ENCODE measurements around the gene SLC25A52. TPM values are rescaled to one million over a fixed set of nuclear protein-coding genes. Genes with fewer than 3 reads are reported as not detected.
A peak's percentile ranks its signal among the peaks of the same experiment; 100 is the strongest.

SLC25A52 gene
- total RNA-seq, 1 donor from 2014 or later = not detected

- H3K4me1 ChIP-seq = no peaks in the 10 kb centered on the region
- TF ChIP-seq, protein P1, sequence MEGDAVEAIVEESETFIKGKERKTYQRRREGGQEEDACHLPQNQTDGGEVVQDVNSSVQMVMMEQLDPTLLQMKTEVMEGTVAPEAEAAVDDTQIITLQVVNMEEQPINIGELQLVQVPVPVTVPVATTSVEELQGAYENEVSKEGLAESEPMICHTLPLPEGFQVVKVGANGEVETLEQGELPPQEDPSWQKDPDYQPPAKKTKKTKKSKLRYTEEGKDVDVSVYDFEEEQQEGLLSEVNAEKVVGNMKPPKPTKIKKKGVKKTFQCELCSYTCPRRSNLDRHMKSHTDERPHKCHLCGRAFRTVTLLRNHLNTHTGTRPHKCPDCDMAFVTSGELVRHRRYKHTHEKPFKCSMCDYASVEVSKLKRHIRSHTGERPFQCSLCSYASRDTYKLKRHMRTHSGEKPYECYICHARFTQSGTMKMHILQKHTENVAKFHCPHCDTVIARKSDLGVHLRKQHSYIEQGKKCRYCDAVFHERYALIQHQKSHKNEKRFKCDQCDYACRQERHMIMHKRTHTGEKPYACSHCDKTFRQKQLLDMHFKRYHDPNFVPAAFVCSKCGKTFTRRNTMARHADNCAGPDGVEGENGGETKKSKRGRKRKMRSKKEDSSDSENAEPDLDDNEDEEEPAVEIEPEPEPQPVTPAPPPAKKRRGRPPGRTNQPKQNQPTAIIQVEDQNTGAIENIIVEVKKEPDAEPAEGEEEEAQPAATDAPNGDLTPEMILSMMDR (IDR thresholded peaks at IDR 0.05) = no peak
Measured at GRCh38 chr18:31793531-31793930, 32.9 kb upstream of the SLC25A52 start.

DNA sequence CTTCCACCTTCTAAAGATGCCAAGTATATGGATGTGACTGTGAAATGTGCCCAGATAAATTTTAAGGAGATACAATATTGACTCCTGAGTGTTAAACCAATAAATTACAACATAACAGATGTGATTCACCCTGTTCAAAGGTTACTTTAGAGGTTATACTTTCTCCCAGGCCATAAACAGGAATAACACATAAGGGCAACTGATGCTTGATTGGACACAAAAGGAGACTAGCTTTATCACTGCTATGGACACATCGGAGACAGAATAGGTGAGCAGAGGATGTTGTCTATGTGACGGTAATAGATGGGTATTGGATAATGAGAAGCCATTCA lies 31.9 kb upstream of the SLC25A52 start:
- H3K27ac ChIP-seq = no peak overlapping the region
- H3K36me3 ChIP-seq = no peaks in the 10 kb centered on the region
- TF ChIP-seq, protein P1 (IDR thresholded peaks at IDR 0.05) = no peak
- no peaks in the 10 kb centered on the region for H3K9me3 ChIP-seq
- no peaks in the 10 kb centered on the region for H3K4me1 ChIP-seq
- H3K27me3 ChIP-seq (ENCODE audit: low read depth) = no peaks in the 10 kb centered on the region
- intact Hi-C loops (cut with DNase I) = no loop called here
- ATAC-seq (no peak), DNase-seq (no peak)
- H3K4me3 ChIP-seq = no peak overlapping the region

More at GRCh38 chr18:31793531-31793930, 32.9 kb upstream of the SLC25A52 start:
- H3K27me3 ChIP-seq (ENCODE audit: low read depth) = no peaks in the 10 kb centered on the region
- no peaks in the 10 kb centered on the region for H3K9me3 ChIP-seq
- no peaks in the 10 kb centered on the region for H3K36me3 ChIP-seq
- ATAC-seq (no peak), DNase-seq (no peak)
- no peak overlapping the region for H3K27ac ChIP-seq
- H3K4me3 ChIP-seq = no peak overlapping the region
- intact Hi-C loops (cut with DNase I) = no loop called here

DNA sequence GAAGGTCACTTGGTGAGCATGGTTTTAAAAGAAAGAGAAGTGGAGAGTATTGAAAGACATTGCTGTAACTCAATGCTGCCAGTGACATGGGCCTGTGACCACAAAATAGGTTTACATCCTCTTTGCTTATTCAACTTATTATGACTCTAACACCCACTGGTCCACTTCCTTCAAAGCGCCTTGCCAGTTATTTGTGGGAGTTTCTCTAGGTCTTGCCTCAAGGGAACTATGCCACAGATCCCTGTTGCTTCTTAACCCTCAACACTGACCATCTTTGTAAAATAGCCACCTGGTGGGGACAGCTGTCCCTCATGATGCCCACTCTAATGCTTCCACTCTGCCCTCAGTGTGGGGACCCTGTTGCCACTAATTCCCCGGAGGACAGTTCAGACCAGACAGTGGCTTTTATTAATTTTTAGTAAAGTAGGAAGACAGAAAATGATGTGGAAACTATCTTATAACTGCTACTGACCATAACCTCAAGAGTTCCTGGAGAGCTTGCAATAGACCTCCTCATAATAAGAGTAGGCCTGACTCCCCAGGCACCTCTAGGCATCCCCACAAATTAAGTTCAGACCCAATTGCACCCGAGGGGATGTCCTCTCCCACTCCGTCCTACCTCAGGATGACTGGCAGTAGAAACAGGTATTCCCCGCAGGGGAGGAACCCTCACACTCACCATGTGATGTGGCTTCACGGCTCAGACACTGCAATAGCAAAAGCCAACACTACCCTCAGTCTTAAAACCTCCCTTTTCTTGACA lies 31.3 kb upstream of the SLC25A52 start:
- intact Hi-C loops (cut with DNase I) = no loop called here
- TF ChIP-seq, protein P1 (IDR thresholded peaks at IDR 0.05) = no peak
- no peaks in the 10 kb centered on the region for H3K27me3 ChIP-seq (ENCODE audit: low read depth)
- H3K9me3 ChIP-seq = no peaks in the 10 kb centered on the region
- ATAC-seq (peak; percentile 76 to 83), DNase-seq (no peak)
- H3K4me3 ChIP-seq = no peak overlapping the region
- H3K4me1 ChIP-seq = no peaks in the 10 kb centered on the region
- no peaks in the 10 kb centered on the region for H3K36me3 ChIP-seq
- H3K27ac ChIP-seq = no peak overlapping the region

GRCh38 chr18:31789409-31789808 lies 28.7 kb upstream of the SLC25A52 start:
- intact Hi-C loops (cut with DNase I) = no loop called here
- TF ChIP-seq, protein P1 (IDR thresholded peaks at IDR 0.05) = no peak
- no peak for ATAC-seq

GRCh38 chr18:31783059-31783458 lies 22.4 kb upstream of the SLC25A52 start:
- Histone ChIP-seq H3K4me1 (no peaks in the 10 kb centered on the region), H3K27me3 (ENCODE audit: low read depth) (no peaks in the 10 kb centered on the region), H3K9me3 (peaks cover 17% of the 10 kb centered on the region), H3K27ac (no peak overlapping the region), H3K36me3 (no peaks in the 10 kb centered on the region), H3K4me3 (no peak overlapping the region)
- intact Hi-C loops (cut with DNase I) = no loop called here
- TF ChIP-seq, protein P1 (IDR thresholded peaks at IDR 0.05) = no peak
- DNase-seq (no peak), ATAC-seq (no peak)

More at GRCh38 chr18:31789409-31789808, 28.7 kb upstream of the SLC25A52 start:
- DNase-seq = no peak
- Histone ChIP-seq H3K9me3 (no peaks in the 10 kb centered on the region), H3K27me3 (ENCODE audit: low read depth) (no peaks in the 10 kb centered on the region), H3K4me1 (no peaks in the 10 kb centered on the region), H3K4me3 (no peak overlapping the region), H3K27ac (no peak overlapping the region), H3K36me3 (no peaks in the 10 kb centered on the region)

Measured in lower lobe of right lung (tissue), 2 donors.